Measurements from ENCODE around the gene ERFE. TPM values are rescaled to one million over a fixed set of nuclear protein-coding genes. Genes with fewer than 3 reads are reported as not detected.
A peak's percentile ranks its signal among the peaks of the same experiment; 100 is the strongest.

The ERFE gene
- total and polyA plus RNA-seq, 10 of the 15 experiments (the other 5 are each of a cell fraction or from before 2014, with no cell fraction given), result not detected

DNA sequence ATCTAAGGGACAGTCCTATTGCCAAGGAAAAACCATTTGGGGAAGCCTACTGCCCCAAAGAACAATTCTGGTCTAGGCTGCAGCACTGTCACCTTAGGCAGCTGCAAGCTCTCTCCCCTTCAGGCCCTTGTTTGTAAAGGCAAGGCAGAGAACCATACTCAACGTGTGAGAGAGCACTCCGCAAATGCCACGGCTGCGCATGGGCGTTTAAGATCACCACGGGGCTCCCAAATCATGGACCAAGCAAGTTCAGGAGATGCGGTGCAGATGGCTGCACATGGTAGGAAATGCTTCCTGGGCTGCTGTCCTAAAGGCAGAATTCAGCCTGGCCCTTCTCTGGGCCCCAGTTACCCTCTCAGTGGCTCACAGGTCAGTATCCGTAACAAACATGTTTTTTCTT is 15.5 kb downstream of the ERFE start:
- no peaks in the 10 kb centered on the region for H3K9me3 ChIP-seq (replicated peaks; ENCODE audit: control insufficient read depth, insufficient read depth, low read length)
- in situ Hi-C loops (cut with MboI) (no loop called here), intact Hi-C loops (cut with micrococcal nuclease; ENCODE audit: unreplicated experiment) (no loop called here)
- ChIA-PET RAD21 (ENCODE audit: unreplicated experiment) (no interaction called here), POLR2A (no interaction called here), CTCF (no interaction called here), SMC1A (ENCODE audit: uncharacterized antibody, unreplicated experiment) (no interaction called here)
- FAIRE-seq (no peak), DNase-seq (ENCODE audit: low read depth, low spot score) (no peak), ATAC-seq (no peak)
- WGBS (ENCODE audit: insufficient coverage, insufficient replicate concordance, low lambda C conversion rate, missing lambda C conversion rate), result 89% methylated on average over 8 of the region's 8 CpGs
- no peaks in the 10 kb centered on the region for H3K4me1 ChIP-seq (ENCODE audit: control insufficient read depth, insufficient read depth, low read length)
- no peak for TF ChIP-seq NRF1 (conservative IDR thresholded peaks at IDR 0.05; ENCODE audit: low read depth, low read length)
- no peak for TF ChIP-seq NR2C2 (IDR thresholded peaks at IDR 0.05; ENCODE audit: borderline replicate concordance, control insufficient read depth, insufficient read length, low read depth)
- no peak for TF ChIP-seq PAX8 (IDR thresholded peaks at IDR 0.05)
- TF ChIP-seq, protein P1, sequence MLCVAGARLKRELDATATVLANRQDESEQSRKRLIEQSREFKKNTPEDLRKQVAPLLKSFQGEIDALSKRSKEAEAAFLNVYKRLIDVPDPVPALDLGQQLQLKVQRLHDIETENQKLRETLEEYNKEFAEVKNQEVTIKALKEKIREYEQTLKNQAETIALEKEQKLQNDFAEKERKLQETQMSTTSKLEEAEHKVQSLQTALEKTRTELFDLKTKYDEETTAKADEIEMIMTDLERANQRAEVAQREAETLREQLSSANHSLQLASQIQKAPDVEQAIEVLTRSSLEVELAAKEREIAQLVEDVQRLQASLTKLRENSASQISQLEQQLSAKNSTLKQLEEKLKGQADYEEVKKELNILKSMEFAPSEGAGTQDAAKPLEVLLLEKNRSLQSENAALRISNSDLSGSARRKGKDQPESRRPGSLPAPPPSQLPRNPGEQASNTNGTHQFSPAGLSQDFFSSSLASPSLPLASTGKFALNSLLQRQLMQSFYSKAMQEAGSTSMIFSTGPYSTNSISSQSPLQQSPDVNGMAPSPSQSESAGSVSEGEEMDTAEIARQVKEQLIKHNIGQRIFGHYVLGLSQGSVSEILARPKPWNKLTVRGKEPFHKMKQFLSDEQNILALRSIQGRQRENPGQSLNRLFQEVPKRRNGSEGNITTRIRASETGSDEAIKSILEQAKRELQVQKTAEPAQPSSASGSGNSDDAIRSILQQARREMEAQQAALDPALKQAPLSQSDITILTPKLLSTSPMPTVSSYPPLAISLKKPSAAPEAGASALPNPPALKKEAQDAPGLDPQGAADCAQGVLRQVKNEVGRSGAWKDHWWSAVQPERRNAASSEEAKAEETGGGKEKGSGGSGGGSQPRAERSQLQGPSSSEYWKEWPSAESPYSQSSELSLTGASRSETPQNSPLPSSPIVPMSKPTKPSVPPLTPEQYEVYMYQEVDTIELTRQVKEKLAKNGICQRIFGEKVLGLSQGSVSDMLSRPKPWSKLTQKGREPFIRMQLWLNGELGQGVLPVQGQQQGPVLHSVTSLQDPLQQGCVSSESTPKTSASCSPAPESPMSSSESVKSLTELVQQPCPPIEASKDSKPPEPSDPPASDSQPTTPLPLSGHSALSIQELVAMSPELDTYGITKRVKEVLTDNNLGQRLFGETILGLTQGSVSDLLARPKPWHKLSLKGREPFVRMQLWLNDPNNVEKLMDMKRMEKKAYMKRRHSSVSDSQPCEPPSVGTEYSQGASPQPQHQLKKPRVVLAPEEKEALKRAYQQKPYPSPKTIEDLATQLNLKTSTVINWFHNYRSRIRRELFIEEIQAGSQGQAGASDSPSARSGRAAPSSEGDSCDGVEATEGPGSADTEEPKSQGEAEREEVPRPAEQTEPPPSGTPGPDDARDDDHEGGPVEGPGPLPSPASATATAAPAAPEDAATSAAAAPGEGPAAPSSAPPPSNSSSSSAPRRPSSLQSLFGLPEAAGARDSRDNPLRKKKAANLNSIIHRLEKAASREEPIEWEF (IDR thresholded peaks at IDR 0.05; ENCODE audit: insufficient replicate concordance, low read depth, low read length), result no peak
- TF ChIP-seq POLR2A (IDR thresholded peaks at IDR 0.05; ENCODE audit: low read depth, low read length), result peak; percentile 41; the same call in 1 of the 2 replicates
- no peak for TF ChIP-seq RFX5 (IDR thresholded peaks at IDR 0.05; ENCODE audit: low read depth, low read length)
- no peak for TF ChIP-seq NR2F1 (conservative IDR thresholded peaks at IDR 0.05)
- no peak overlapping the region for H3K27ac ChIP-seq (ENCODE audit: control insufficient read depth, insufficient read depth)
- BruUV-seq (replicated peaks), result no TSS peak
- H3K4me2 ChIP-seq (ENCODE audit: control insufficient read depth, insufficient read depth), result no peak overlapping the region
- no peak overlapping the region for H2AFZ ChIP-seq (ENCODE audit: control insufficient read depth, low read depth, low read length)
- H3K79me2 ChIP-seq (ENCODE audit: control insufficient read depth, insufficient read depth, low read length), result no peaks in the 10 kb centered on the region
- peaks cover 8 to 42% of the 10 kb centered on the region in 2 experiments for H3K36me3 ChIP-seq (ENCODE audit: control insufficient read depth in 2 of 2, insufficient read depth in 2 of 2, low read length in 1 of 2)
- no peaks in the 10 kb centered on the region; the same call in 1 of the 2 replicates for H4K20me1 ChIP-seq (ENCODE audit: control insufficient read depth, insufficient read depth)
- no peak overlapping the region for H3K9ac ChIP-seq (ENCODE audit: control insufficient read depth, insufficient read depth, low read length)
- H3K4me3 ChIP-seq, result no peak overlapping the region
- no peaks in the 10 kb centered on the region for H3K27me3 ChIP-seq (replicated peaks in 1 of 2; ENCODE audit: control insufficient read depth in 2 of 2, insufficient read depth in 2 of 2, low read length in 1 of 2)

Measured in GM12878 (cell line).